ENCODE results near the gene MICAL3.
"Not testable (repeated sequence)": the region's sequence is repeated elsewhere in the genome, so short reads cannot be mapped to it uniquely, and the experiment has no call there.

Gene MICAL3

DNA sequence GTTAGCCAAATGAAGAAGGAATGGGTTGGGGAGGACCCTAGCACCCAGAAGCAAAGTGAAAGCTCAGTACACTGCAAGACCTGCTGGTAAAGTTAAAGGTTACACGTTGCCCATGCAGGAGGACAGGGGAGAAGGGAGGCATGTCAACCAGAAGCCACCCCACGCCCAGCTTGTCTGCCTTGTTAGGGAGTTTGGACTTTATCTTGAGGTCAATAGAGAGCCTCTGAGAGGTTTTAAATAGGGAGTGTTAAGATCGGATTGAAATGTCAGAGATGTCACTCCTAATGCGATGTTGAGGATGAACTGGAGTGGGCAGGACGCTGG, 34.7 kb upstream of the MICAL3 start:
- DNase-seq (ENCODE audit: low read depth), result no peak

DNA sequence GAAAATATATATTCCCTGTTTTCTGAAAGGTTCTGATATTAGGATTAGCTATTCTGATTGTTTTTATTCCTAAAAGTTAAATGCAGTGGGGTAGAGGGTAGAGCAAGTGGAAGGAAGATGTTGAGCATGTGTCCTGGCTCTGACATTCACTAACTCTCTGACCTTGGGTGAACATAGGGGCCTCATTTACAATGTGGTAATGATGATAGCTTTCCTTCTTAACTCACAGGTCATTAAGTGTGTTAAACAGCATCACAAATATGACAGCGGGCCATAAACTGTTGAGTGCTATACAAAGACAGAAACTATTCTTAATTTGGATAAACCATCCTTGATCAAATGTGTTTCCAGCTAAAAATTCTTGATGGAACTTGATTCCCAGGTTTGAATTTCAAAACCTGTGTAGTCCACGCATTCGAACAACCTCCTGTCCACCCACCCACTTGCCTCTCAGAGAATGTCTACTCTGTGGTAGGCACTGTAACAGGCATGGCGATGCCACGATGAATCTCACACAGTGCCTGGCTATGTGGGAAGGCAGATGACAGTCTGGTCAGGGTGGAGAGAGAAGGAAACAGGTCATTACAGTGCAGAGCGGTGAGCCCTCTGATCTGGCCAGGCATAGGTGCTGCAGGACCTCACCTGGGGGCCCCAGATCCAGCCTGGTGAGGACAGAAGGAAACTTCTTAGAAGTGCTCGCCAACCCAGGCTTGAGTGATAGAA, 34.2 kb upstream of the MICAL3 start:
- DNase-seq (ENCODE audit: low read depth), result no peak

DNA sequence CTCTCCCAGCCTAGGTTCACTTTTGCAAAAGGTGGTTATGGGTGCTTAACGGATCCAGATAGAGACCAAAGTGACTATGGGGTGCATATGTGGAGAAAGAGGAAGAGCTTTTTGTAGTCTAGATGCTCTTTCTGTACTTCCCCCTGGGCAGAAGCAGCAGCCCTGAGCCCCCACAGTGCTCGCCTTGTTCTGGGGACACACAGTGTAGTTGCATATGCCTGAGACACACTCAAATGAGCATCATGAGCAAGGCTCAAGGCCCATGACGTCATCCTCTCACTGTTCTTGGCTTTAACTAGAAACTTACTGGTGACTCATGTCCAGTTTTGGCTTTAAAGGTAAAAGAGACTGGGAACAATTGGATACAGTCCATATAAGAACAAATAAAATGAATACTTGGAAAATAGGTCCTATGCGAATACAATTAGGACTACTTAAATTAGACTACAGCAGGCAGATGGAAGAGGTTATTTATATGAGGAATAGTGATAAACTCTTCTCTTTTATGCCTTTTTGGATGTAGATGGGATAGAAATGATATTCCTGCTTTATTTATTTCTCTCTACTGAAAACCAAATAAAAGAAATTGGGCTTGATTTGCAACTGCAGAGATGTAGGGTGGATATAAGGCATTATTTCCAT, 33.3 kb upstream of the MICAL3 start:
- DNase-seq (ENCODE audit: low read depth), result no peak

DNA sequence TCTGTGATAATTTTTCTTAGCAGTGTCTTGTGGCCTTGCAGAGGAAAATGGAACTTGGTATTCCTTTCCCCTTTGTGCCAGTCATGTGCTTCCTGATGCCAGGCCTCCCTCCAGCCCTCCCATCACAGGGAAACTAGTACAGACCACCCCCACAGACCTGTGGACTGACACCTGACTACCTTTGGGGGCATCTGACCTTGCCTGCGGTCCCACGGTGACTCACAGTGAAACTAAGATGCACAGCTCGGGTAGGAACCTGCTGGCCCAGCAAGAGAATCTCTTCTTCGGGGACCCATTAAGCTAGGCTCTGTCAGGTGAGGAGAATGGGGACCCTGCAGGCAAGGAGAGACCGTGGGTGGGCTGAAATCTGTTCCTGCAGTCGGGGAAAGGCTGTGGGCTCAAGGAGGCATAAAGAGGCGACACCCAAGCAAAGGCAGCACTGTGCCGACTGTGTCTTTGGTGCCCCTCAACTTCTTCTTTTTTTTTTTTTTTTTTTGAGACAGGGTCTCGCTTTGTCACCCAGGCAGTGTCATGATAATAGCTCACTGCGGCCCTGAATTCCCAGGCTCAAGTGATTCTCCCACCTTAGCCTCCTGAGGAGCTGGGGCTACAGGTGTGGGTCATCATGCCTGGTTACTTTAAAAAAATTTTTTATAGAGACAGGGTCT, 32.6 kb upstream of the MICAL3 start:
- no peak for DNase-seq (ENCODE audit: low read depth)

DNA sequence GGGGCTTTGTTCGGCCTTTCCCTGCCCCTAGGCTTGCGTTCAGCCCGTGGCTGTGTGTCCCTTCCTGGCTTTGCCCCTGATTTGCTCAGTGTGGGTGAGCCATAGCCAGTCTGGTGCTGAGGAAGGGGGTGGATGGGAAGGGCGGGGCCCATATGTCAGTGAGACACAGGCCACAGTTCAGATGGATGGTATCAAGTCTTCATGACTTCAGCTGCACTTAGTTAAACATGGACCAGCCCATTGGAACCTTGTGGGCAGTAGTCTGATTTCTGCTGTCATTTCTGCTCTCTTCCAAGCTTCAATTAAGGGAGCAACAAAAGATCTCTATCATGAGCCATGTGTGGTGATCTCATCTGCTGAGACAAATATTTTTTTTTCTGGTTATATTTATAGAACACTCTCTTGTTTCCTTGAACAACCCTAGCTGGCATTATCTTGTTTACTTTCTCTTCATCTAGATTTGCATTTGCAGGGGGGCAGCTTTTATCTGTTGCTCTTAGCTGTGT, 31.9 kb upstream of the MICAL3 start:
- DNase-seq (ENCODE audit: low read depth), result no peak

DNA sequence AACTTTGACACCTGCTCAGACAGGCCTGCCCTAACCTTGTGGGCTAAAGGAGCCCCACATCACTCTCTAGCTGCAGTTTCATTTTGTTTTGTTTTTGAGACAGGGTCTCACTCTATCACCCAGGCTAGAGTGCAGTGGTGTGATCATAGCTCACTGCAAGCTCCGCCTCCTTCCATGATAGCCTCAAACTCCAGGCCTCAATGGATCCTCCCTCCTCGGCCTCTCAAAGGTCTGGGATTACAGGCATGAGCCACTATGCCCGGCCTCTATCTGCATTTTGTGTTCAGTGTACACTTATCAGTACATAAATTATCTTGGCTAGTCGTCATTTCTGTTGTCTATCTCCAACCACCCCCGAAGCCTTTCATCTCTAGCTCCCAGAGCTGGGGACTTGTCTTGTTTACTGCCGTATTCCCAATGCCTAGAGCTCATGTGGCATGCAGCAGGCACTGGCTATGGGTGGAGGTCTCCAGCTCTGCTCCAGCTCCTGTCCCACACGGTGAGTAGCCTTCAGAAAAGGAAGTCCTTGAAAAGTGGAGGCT, 31.3 kb upstream of the MICAL3 start:
- no peak for DNase-seq (ENCODE audit: low read depth)

DNA sequence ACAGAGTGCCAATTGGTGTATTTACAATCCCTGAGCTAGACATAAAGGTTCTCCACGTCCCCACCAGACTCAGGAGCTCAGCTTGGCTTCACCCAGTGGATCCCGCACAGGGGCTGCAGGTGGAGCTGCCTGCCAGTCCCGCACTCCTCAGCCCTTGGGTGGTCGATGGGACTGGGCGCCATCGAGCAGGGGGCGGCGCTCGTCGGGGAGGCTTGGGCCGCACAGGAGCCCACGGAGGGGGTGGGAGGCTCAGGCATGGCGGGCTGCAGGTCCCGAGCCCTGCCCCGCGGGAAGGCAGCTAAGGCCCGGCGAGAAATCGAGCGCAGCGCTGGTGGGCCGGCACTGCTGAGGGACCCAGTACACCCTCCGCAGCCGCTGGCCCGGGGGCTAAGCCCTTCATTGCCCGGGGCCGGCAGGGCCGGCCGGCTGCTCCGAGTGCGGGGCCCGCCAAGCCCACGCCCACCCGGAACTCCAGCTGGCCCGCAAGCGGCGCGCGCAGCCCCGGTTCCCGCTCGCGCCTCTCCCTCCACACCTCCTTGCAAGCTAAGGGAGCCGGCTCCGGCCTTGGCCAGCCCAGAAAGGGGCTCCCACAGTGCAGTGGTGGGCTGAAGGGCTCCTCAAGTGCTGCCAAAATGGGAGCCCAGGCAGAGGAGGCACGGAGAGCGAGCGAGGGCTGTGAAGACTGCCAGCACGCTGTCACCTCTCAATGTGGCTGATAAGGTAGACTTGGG, 29.0 kb upstream of the MICAL3 start:
- DNase-seq (ENCODE audit: low read depth), result not testable (repeated sequence)

DNA sequence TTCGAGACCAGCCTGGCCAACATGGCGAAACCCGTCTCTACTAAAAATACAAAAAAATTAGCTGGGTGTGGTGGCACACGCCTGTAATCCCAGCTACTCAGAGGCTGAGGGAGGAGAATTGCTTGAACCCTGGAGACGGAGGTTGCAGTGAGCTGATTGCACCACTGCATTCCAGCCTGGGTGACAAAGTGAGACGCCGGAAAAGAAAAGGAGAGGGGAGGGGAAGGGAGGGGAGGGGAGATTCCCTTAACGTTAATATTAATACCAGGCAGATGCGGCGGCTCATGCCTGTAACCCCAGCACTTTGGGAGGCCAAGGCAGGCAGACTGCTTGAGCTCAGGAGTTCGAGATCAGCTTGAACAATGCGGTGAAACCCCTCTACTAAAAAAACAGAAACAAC, 26.8 kb upstream of the MICAL3 start:
- DNase-seq (ENCODE audit: low read depth), result not testable (repeated sequence)

DNA sequence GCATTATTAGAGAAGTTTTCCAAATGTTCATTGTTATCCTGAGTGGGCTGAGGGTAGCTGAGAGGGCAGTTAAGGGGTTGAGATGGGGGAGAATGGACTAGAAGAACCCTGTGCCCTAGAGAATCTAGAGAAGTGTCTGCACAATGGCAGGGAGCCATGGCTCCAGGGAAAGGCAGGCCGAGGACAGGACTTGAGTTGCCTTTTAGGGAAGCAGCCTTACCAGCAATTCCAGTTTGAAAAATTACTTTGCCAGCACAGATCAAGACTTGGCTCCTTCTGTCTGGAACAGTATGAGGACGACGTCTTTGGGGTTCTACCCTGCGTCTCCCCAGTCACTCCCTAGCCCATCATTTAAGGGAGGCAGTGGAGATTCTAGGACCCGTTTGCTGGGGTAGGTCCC, 25.7 kb upstream of the MICAL3 start:
- no peak for DNase-seq (ENCODE audit: low read depth)

DNA sequence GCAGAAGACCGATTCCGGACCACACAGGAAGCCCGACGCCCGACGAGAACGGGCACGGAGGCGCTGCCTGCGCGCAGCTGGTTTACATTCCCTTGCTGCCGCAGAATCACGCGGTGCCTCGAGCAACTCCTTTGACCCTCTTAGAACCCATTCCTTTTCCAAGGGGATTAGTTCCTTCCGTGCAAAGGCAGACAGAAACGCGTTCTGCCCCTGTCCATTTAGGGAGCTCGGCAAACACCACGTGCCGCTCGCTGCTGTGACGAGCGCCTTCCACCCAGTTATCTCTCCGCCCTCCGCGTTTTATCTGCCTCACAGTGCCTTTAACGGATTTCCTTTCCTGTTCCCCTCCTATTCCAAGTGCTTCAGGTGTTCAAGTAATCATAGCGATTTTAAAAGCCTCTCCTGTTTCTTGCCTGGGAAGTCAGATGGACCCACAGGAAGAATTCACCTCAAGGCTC, 24.1 kb upstream of the MICAL3 start:
- DNase-seq (ENCODE audit: low read depth), result no peak

DNA sequence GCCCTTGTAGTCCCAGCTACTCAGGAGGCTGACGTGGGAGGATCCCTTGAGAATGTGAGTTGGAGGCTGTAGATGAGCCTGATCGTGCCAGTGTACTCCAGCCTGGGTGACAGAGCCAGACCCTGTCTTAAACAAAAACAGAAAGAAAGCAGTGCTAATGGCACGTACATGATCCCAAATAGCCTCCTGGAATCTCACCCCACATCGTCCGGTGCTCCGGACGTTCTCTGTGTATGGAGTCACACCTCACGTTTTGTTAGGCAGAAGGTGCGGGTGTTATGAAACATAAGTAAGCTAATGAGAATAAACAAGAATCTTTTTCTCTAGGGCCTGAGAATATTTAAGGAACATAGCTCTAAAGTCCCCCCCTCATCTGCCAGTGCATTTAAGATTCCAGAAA, 23.7 kb upstream of the MICAL3 start:
- no peak for DNase-seq (ENCODE audit: low read depth)

DNA sequence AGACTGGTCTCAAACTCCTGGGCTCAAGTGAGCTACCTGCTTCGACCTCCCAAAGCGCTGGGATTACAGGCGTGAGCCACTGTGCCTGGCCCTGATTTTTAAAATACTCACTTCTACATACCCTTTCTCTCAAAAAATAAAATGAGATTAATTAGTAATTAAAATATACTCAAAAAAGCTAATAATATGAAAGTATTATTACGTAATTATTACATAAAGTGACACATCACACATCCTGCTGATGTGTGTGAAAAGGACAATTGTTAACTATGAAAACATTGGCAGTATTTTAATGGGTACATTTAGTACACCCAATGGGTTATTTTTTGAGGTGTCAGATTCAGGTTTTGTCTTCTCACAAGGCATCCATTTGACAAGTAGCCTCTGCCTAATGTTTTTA, 21.4 kb upstream of the MICAL3 start:
- no peak for DNase-seq (ENCODE audit: low read depth)

DNA sequence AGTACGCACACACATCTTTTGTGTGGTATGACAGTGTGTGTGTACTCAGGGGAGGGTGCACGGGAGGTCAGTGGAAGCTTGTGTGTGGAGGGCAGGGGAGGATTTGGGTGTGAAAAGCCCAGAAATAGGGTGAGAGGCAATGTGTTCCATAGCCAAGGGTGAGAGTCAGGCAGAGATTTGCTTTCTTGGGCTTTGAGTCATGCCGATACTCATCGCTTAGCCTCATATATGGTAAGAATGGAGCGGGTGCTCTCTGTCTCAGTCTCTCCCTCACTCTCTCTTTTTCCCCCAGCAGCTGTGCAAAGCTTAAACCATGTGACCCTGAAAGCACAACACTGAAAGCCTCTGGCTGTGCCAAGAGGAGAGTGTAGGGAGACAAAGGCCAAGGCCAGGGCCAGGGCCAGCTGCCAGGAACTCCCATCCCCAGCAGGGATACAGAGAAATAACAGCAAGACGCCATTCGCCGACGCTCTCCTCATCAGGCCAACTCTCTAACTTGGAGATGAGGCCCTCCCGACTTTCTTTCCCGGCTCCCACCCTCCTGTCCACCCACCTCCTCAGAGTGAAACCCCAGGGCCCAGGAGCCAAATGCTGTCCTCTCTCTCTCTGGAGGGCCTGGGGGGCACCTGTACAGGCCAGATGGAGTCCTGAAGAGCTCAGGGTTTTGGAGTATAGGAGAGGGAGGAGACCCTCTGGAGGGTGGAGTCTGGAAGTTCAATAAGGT, 20.3 kb upstream of the MICAL3 start:
- no peak for DNase-seq (ENCODE audit: low read depth)

DNA sequence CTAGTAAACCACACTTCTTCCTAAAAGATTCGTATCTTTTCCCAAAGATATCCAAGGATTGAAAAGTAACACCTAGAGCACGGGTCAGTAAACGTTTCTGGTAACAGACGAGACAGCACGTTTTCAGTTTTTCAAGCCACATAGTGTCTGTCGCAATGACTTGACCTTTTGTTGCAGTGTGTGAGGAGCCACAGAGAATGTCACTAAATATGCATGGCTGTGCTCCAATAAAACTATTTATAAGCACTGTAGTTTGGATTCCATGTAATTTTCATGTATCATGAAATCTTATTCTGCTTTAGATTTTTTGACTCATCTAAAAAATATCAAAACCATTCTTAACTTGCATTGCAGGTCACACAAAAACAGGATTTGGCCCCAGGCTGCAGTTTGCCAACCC, 18.3 kb upstream of the MICAL3 start:
- no peak for DNase-seq (ENCODE audit: low read depth)

DNA sequence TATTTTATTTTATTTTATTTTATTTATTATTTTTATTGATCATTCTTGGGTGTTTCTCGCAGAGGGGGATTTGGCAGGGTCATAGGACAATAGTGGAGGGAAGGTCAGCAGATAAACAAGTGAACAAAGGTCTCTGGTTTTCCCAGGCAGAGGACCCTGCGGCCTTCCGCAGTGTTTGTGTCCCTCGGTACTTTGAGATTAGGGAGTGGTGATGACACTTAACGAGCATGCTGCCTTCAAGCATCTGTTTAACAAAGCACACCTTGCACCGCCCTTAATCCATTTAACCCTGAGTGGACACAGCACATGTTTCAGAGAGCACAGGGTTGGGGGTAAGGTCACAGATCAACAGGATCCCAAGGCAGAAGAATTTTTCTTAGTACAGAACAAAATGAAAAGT, 16.5 kb upstream of the MICAL3 start:
- not testable (repeated sequence) for DNase-seq (ENCODE audit: low read depth)

DNA sequence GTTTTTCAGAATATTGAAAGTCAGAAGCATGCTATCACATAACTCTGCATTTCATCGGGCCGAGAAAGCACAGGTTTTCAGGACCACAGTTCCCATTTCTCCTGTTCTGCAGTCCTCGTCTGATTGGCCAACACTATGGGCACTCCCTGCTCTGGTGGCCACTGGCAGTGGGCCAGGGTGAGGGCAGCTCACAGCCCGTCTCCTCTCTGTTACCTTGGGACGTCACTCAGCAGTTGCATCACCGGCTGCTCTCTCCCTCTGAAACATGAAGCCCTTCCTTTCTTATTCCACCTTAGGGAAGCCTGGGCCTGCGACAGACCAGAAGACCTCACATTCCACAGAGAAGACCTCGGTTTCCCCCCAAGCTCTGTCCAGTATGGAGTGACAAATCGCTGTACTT, 11.4 kb upstream of the MICAL3 start:
- DNase-seq (ENCODE audit: low read depth), result no peak

DNA sequence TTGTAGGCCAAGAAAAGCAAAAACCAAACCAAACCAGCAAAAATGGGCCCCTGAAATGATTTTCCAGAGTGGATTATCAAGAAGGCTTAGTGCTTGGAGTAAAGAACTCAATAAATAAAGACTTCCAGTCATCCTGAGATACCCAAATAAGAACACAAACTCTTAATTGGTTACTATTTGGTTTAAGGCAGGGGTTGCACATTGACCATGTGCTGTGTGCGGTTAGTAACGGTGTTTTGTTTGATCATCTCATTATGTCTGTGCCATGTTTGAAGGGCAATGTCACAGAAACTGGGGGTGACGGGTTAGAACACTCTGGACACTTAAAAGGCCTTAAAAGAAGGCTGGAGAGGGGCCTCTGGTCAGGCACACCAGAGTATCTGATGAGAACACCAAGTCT, 9.7 kb upstream of the MICAL3 start:
- no peak for DNase-seq (ENCODE audit: low read depth)

DNA sequence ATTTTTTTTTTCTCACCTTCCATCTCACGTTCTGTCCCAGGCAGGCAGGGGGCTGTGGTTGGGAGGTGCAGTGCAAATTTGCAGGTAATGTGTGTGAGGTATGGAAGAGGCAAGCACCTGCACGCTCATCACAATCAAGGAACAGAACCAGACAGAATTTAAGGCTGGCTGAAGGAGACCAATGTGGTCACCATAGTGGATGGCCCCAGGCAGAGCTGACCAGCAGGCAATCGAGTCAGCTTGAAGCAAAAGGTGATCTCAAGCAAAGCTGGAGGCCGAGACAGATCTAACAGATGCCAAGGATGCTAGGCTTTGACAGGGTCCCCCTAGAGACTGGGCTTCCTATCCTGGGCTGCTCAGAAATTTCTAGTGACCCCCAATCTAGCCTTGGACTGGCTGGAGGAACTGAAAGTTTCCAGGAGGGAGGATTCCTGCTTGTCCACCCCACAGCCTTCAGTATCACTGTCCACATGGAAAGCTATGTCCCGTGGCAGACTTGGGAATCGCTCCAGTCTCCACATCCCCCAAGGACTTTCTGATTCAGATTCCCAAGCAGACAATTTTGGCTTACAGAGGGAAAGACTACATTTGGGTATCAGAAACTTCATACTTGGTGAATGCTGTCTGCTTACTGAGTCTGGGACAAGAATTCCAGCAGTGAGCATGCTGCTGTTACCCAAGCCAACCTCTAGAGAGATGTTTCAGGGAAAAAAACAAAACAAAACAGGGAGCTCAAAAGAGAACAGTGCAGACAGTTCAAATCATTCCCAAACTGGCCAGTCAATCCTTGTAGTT, 9.0 kb upstream of the MICAL3 start:
- no peak for DNase-seq (ENCODE audit: low read depth)

DNA sequence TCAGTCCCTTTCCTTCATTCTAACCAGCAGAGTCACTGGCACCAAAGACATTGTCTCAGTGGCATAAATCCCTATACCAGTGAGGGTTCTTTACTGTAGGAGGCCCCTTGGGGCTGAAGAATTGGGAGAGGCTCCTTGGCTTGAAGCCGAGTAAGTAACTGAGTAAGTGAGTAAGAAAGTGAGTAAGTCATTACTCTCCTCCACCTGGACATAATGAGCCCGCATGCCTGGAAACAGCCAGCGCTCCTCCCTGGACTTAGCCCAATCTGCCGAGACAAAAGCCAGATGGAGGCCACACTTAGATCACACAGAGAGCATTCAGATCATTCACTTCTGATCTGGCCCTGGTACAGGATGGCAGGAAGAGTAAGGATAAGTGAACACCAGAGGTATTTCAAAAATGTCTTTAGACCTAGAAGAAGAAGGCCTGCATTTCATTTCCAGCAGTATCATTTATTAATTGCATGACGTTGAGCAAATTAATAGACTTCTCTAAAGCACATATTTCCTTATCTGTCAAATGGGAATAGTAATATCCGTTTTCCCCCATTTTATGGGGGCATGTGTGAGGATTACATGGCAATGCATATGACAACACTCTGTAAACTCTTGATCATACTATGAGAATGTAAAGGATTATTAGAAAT, 8.2 kb upstream of the MICAL3 start:
- DNase-seq (ENCODE audit: low read depth), result no peak

DNA sequence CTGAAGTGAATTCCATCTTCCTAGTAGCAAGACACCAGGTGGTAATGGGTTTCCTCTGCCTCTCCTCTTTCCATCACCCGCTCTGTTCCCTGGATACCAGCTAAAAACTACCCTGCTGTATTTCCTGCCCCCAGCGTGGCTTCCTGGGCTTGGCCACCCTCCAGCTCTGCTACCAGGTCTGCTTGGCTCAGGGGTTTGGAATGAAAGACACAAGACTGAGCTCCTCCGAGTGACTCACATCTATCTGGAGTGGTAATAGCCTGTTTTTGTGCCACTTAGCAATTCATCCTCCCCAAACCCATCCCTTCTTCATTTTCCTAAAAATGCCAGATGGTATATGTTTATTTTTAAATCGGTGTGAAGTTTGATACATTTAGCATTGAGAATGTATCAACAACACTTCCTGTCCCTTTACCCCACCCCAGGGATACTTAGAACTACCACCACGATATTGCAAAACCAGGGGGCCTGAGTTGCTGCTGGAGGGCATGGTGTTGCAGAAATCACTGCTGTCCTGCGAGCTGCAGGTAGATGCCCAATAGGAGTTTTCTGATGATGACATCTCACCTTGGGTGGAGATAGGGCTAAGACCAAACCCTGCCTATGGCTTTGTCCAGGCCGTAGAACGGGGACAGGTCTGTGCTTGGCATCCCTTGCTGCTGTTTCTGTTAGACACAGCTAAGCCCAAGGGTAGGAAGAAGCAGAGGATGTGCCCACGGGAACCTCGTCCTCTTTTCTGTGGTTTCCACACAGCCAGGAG, 7.5 kb upstream of the MICAL3 start:
- no peak for DNase-seq (ENCODE audit: low read depth)
